Epithelial cell of proximal tubule (primary cell): ENCODE measurements around the gene CNDP2. TPM values are rescaled to one million over a fixed set of nuclear protein-coding genes. Genes with fewer than 3 reads are reported as not detected.
A peak's percentile ranks its signal among the peaks of the same experiment; 100 is the strongest.

ENCODE experiments used
- DNase-seq: peaks from one replicate; pipeline ENCODE4 v3.0.0-alpha.2; 2011; ENCODE audit warnings: low read depth
- H3K4me3 ChIP-seq: 2 replicates; pipeline ENCODE4 v1.5.1; 2011; ENCODE audit warnings: low read depth, mild to moderate bottlenecking, low read length
- CTCF ChIP-seq: conservative IDR thresholded peaks from 2 replicates; pipeline ENCODE4 v1.5.1; 2012; ENCODE audit warnings: low read depth, mild to moderate bottlenecking, low read length
- total RNA-seq: library from RNA; depleted of rRNA; stranded (reverse); fragments of >200 nt; gene quantifications from 2 replicates; pipeline ENCODE4 v1.2.3, GENCODE V29; 2015

CNDP2 gene
- total RNA-seq, 1 donor from 2014 or later, result 171 TPM

- TF ChIP-seq CTCF, result no peak
- no peak for DNase-seq
- no peak overlapping the region for H3K4me3 ChIP-seq
These were observed 38.3 kb upstream of the CNDP2 start for GRCh38 chr18:74457725-74458421.

DNA sequence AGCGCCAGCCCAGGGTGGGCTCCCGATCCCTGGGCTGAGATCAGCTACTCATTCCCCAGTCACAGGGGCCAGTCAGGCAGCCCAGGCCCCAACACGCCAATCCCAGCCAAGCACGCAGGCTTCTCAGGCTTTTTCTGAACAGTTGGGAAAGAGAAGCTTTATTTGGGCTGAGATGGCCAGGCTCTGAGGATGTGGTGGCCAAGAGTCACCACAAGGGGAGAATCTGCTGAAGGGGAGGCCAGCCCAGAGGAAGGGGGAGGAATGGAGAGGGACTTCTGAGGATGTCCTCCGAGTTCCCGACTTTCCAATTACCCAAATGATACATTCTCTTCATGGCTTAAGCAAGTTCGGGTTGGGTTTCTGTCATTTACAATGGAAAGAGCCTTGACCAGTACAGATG lies 36.3 kb upstream of the CNDP2 start:
- no peak for DNase-seq
- H3K4me3 ChIP-seq, result no peak overlapping the region
- TF ChIP-seq CTCF, result peak; percentile 37

GRCh38 chr18:74460825-74461224 lies 35.3 kb upstream of the CNDP2 start:
- no peak overlapping the region for H3K4me3 ChIP-seq
- TF ChIP-seq CTCF, result no peak
- no peak for DNase-seq

- no peak overlapping the region for H3K4me3 ChIP-seq
- TF ChIP-seq CTCF, result no peak
- DNase-seq, result no peak
These were observed 32.9 kb upstream of the CNDP2 start for GRCh38 chr18:74463254-74463653.

DNA sequence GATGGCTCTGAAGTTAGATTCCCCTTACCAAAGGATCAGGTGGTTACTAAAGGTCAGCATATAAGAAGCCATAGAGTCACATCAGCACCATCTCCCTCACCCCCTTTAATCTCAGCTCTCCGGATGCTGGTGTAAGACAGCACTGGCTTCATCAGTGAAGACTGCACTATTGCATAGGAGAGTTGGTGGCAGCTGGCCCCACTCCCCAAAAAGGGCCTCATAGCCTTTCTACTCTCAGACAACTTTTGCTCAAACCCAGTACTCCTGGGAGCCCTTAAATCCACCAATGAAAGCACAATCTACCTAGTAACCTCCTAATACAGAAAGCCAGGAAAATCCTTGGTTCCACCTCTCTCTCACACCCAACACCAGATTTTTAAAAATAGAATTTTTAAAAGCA lies 32.2 kb upstream of the CNDP2 start:
- DNase-seq, result no peak
- no peak overlapping the region for H3K4me3 ChIP-seq
- TF ChIP-seq CTCF, result no peak

DNA sequence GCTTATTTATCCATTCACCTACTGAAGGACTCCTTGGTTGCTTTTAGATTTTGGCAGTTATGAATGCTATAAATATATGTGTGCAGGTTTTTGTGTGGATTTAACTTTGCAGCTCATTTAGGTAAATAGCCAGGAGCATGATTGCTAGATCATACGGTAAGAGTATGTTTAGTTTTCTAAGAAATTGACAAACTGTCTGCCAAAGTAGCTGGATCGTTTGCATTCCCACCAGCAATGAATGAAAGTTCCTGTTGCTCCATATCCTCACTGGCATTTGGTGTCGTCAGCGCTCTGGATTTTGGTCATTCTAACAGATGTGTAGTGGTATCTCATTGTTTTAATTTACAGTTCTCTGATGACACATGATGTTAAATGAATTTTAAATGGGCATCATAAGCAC lies 30.4 kb upstream of the CNDP2 start:
- no peak for DNase-seq
- no peak for TF ChIP-seq CTCF
- no peak overlapping the region for H3K4me3 ChIP-seq

DNA sequence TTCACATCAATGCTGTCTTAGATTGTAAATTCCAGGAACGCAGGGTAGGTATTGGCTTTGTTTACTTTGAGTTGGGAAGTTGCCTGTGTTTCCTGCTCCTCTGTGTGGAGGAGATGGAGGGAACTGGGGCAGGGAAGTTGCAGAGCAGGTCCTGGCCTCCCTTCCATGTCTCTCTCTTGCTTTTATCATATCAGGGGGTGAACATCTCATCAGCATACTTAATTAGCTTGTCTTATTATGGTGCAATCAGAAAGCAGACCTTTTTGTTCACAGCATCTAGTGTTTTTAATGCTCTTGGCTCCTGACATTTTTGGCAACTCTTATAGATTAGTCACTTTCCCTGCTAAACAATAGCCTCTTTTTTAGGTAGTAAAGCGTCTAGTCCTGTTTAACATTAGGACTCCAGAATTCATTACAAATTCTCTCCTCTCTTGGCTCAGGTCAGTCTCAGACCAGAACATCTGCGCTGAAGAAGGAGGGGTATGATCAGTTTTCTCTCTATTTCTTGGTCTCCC lies 27.6 kb upstream of the CNDP2 start:
- H3K4me3 ChIP-seq, result no peak overlapping the region
- no peak for TF ChIP-seq CTCF
- no peak for DNase-seq
